ENCODE data around the gene GATA6.
A peak's percentile ranks its signal among the peaks of the same experiment; 100 is the strongest.

The GATA6 gene

DNA sequence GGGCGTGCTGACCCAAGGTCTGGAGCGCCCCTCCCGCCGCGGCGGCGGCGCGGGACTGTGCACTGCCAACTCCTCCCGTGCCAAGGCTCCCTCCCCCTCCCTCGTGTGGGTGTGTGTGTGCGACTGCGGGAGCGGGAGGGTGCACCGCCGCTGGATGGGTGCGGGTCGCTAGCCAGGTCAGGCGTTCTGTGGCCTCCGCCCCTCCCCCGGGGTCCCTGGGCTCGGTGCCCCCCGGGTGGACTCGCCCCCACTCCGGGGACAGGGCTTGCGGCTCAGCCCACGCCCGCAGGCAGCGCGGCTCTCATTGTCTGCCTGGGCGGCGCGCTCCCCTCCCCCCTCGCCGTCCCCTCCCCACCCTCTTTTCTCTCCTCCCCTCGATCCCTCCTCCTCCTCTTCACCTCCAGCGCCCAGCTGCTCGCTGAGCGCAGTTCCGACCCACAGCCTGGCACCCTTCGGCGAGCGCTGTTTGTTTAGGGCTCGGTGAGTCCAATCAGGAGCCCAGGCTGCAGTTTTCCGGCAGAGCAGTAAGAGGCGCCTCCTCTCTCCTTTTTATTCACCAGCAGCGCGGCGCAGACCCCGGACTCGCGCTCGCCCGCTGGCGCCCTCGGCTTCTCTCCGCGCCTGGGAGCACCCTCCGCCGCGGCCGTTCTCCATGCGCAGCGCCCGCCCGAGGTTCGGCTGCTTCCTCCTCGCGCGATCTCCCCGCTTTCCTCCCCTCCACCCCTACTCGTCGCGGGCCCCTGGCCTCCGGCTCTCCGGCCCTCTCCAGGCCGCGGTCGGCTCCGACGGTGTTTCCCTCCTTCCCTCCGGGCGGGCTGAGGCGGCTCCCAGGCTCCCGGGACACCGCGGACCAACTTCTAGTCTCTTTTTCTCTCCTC is at the start of gene GATA6:
Gene GATA6 (plus strand): TSS at position 579 of the 878 bp plus-strand sequence. CDS start 1,556 bp downstream, outside the sequence.
- TF ChIP-seq, protein P1, sequence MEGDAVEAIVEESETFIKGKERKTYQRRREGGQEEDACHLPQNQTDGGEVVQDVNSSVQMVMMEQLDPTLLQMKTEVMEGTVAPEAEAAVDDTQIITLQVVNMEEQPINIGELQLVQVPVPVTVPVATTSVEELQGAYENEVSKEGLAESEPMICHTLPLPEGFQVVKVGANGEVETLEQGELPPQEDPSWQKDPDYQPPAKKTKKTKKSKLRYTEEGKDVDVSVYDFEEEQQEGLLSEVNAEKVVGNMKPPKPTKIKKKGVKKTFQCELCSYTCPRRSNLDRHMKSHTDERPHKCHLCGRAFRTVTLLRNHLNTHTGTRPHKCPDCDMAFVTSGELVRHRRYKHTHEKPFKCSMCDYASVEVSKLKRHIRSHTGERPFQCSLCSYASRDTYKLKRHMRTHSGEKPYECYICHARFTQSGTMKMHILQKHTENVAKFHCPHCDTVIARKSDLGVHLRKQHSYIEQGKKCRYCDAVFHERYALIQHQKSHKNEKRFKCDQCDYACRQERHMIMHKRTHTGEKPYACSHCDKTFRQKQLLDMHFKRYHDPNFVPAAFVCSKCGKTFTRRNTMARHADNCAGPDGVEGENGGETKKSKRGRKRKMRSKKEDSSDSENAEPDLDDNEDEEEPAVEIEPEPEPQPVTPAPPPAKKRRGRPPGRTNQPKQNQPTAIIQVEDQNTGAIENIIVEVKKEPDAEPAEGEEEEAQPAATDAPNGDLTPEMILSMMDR (IDR thresholded peaks at IDR 0.05; ENCODE audit: extremely low read depth, insufficient read depth, missing control alignments) = peak; percentile 38
- in situ Hi-C loops (cut with MboI; ENCODE audit: low pct_unique_long_range_greater_than_20kb, low sequenced_read_pairs, unreplicated experiment) = no loop called here

DNA sequence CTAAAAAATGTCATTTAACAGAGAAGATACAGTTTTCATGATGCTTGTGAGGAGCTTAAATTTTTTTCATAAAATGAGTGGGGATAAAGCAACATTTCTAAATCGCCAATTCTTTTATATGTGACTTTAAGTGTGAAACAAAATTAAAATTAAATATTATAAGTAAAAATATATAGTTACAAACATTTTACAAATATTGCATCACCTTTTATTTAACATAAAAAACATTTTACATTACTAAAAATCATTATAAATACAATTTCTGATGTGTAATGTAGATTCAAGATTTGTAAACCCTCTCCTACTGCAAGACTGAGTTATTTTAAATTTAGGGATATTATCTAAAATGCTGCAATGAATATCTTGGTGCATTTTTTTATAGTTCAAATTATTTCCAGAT is 44.4 kb upstream of the GATA6 start:
- no peak for DNase-seq (ENCODE audit: low spot score)
- in situ Hi-C loops (cut with MboI; ENCODE audit: low pct_unique_long_range_greater_than_20kb, low sequenced_read_pairs, unreplicated experiment) = no loop called here
- TF ChIP-seq, protein P1 (IDR thresholded peaks at IDR 0.05; ENCODE audit: extremely low read depth, insufficient read depth, missing control alignments) = no peak

More for the DNA sequence above, at the start of gene GATA6:
- DNase-seq (ENCODE audit: low spot score) = peak; percentile 85

DNA sequence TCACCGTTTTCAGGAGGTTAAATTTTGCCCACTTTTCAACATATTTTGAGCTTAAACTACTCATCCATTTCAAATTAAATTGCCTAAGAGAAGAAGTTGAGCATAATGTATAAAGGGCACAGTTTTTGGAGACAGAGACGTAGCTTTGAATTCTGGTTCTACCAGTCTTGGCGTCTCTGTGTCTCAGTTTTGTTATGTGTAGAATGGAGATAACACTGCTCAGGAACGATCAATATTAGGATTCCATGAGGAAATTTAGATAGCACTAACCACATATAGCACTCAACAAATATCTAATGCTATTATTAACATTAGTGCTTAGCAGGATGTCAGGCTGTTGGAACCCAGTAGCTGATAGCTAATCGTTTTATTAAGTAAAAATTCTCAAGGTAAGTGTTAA is 40.4 kb upstream of the GATA6 start:
- in situ Hi-C loops (cut with MboI; ENCODE audit: low pct_unique_long_range_greater_than_20kb, low sequenced_read_pairs, unreplicated experiment) = no loop called here

DNA sequence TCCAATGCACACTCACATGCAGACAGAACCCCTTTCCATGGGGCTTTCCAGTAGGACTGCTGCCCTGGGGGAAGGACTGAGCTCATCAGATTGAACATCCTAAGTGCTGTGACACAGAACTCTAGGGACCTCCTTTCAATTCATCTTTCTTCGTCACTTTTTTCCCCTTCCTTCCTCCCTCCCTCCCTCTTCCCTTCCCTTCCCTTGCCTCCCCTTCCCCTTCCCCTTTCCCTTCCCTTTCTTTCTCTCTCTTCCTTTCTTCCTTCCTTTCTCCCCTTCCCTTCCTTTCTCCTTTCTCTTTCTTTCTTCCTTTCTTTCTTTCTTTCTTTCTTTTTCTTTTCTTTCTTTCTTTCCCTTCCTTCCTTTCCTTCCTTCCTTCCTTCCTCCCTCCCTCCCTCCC is 39.6 kb upstream of the GATA6 start:
- in situ Hi-C loops (cut with MboI; ENCODE audit: low pct_unique_long_range_greater_than_20kb, low sequenced_read_pairs, unreplicated experiment) = no loop called here
- TF ChIP-seq, protein P1 (IDR thresholded peaks at IDR 0.05; ENCODE audit: extremely low read depth, insufficient read depth, missing control alignments) = no peak
- DNase-seq (ENCODE audit: low spot score) = no peak

More for the DNA sequence above, 40.4 kb upstream of the GATA6 start:
- DNase-seq (ENCODE audit: low spot score) = no peak
- TF ChIP-seq, protein P1 (IDR thresholded peaks at IDR 0.05; ENCODE audit: extremely low read depth, insufficient read depth, missing control alignments) = no peak

DNA sequence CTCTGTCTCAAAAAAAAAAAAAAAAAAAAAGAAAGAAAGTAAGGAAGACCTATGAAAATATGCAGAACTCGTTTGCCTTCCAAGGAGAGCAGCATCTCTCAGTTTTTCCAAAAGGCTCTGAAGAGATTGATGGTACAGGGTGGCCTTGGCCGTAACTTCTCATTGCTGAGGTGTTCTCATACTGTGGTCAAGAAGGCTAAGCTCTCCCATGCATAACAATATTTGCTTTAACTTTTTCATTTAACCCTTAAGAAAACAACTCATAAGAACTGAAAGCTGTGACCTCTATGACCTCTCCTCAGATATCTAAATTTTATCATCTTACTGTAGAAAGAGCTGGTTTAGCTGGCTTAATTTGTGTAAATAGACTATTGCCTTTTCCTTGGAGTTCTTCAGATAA is 37.1 kb upstream of the GATA6 start:
- TF ChIP-seq, protein P1 (IDR thresholded peaks at IDR 0.05; ENCODE audit: extremely low read depth, insufficient read depth, missing control alignments) = no peak
- DNase-seq (ENCODE audit: low spot score) = no peak
- in situ Hi-C loops (cut with MboI; ENCODE audit: low pct_unique_long_range_greater_than_20kb, low sequenced_read_pairs, unreplicated experiment) = no loop called here

DNA sequence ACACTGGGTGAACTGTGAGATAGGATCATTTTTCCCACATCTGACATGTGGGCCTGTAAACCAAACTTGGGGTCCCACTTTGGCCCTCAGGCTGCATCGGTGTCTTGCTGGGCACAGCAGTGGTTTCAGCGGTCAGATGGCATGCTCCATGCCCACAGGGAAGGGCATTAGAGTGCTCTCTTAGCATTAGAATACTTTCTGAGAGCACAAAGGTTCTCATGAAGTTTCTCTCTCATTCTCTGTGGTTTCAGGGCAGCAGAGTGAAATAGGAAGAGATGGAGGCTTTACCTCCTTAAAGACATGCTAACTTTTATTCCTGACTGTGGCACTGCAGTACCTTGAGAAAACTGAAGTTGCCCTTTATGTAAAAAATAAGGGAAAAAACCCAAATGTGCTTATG is 36.6 kb upstream of the GATA6 start:
- TF ChIP-seq, protein P1 (IDR thresholded peaks at IDR 0.05; ENCODE audit: extremely low read depth, insufficient read depth, missing control alignments) = no peak
- no peak for DNase-seq (ENCODE audit: low spot score)
- in situ Hi-C loops (cut with MboI; ENCODE audit: low pct_unique_long_range_greater_than_20kb, low sequenced_read_pairs, unreplicated experiment) = no loop called here

Data from GM13977 (cell line).